Endothelial cell of umbilical vein (primary cell): Measurements from ENCODE around the gene FAM181A. TPM values are rescaled to one million over a fixed set of nuclear protein-coding genes. Genes with fewer than 3 reads are reported as not detected.

Source experiments
- BruUV-seq: library from RNA; stranded (reverse); fragments of 400-500 nt; replicated peaks from 2 replicates; lab custom pipeline; 2021; lab: Mats Ljungman, UMichigan
- CTCF ChIA-PET: fragments of 300-600, 350-600 bp; sonication (Branson Sonifier 250); formaldehyde crosslinking; loops from one replicate; lab custom pipeline; 2021; ENCODE audit warnings: antibody characterized with exemption, inconsistent platforms; lab: Charles Lee
- POLR2A ChIA-PET: fragments of 300-600, 350-600 bp; sonication (Branson Sonifier 250); formaldehyde crosslinking; loops from one replicate; lab custom pipeline; 2021; ENCODE audit warnings: antibody characterized with exemption, inconsistent platforms; lab: Charles Lee
- DNase-seq: peaks from one replicate; pipeline ENCODE4 v3.0.0-alpha.2; 2011; ENCODE audit warnings: low read depth, low spot score
- FAIRE-seq: peaks from 2 replicates; lab custom pipeline; 2011; peaks lifted over from hg19 to GRCh38; lab: Jason Lieb, UNC
- H2AFZ ChIP-seq: 2 replicates; pipeline ENCODE4 v1.6.0; 2012; ENCODE audit warnings: low read depth, low read length, control low read depth, inconsistent platforms
- H3K27ac ChIP-seq: 2 replicates; pipeline ENCODE4 v1.5.1; 2011; ENCODE audit warnings: low read depth, mild to moderate bottlenecking, control low read depth, low read length, moderate library complexity; ENCODE audit not compliant: insufficient read depth
- H3K27me3 ChIP-seq, 2 experiments: 2 replicates each; pipeline versions ENCODE4 v1.6.0 to v1.6.1; 2011; ENCODE audit warnings: low read length in 2 of 2, mixed read lengths in 1 of 2; ENCODE audit not compliant: control insufficient read depth in 2 of 2, insufficient read depth in 2 of 2
- H3K36me3 ChIP-seq, 2 experiments: 2 replicates in 1 of 2; 3 replicates in 1 of 2; pipeline ENCODE4 v1.5.1; 2011; ENCODE audit warnings: low read length in 2 of 2, mild to moderate bottlenecking in 1 of 2, moderate library complexity in 1 of 2; ENCODE audit not compliant: control insufficient read depth in 2 of 2, insufficient read depth in 2 of 2; ENCODE audit errors: extremely low read depth in 1 of 2
- H3K4me1 ChIP-seq: 3 replicates; pipeline ENCODE4 v1.5.1; 2011; ENCODE audit warnings: mild to moderate bottlenecking, low read length; ENCODE audit not compliant: control insufficient read depth, insufficient read depth; ENCODE audit errors: extremely low read depth
- H3K4me2 ChIP-seq: 2 replicates; pipeline ENCODE4 v1.6.1; 2011; ENCODE audit warnings: low read length, control low read depth, mixed read lengths; ENCODE audit not compliant: insufficient read depth
- H3K4me3 ChIP-seq, 3 experiments: fragments of 200-600 bp in 1 of 3; sonication (generic), shearing (Covaris generic) in 1 of 3; replicated peaks in 1 of 3; 2 replicates each; pipeline ENCODE4 v1.5.1; 2011 to 2016; ENCODE audit warnings: control low read depth in 3 of 3, low read length in 3 of 3, mild to moderate bottlenecking in 2 of 3, inconsistent platforms in 1 of 3, low read depth in 1 of 3, moderate library complexity in 1 of 3; ENCODE audit not compliant: insufficient read depth in 1 of 3
- H3K79me2 ChIP-seq: 2 replicates; pipeline ENCODE4 v1.6.0; 2012; ENCODE audit warnings: low read length, inconsistent platforms; ENCODE audit not compliant: control insufficient read depth, insufficient read depth
- H3K9ac ChIP-seq: replicated peaks from 2 replicates; pipeline ENCODE3; 2011; ENCODE audit warnings: low read length, control low read depth; ENCODE audit not compliant: insufficient read depth; ENCODE audit errors: extremely low read depth
- H3K9me1 ChIP-seq: replicated peaks from 3 replicates; pipeline ENCODE4 v1.6.0; 2011; ENCODE audit warnings: mild to moderate bottlenecking, low read length; ENCODE audit not compliant: control insufficient read depth, insufficient read depth; ENCODE audit errors: extremely low read depth
- H3K9me3 ChIP-seq: replicated peaks from 2 replicates; pipeline ENCODE4 v1.5.1; 2012; ENCODE audit warnings: low read length, inconsistent platforms; ENCODE audit not compliant: control insufficient read depth, insufficient read depth
- H4K20me1 ChIP-seq: replicated peaks from 2 replicates; pipeline ENCODE3; 2011; ENCODE audit warnings: mild to moderate bottlenecking, low read length; ENCODE audit not compliant: control insufficient read depth, insufficient read depth; ENCODE audit errors: extremely low read depth
- CTCF ChIP-seq, 2 donors: IDR thresholded peaks; 1 replicate in 1 of 2; 2 replicates in 1 of 2; pipeline ENCODE4 v1.5.1; 2011; ENCODE audit warnings: low read length in 2 of 2, mild to moderate bottlenecking in 2 of 2, moderate library complexity in 2 of 2, control low read depth in 1 of 2, inconsistent platforms in 1 of 2, low read depth in 1 of 2; ENCODE audit not compliant: insufficient read depth in 1 of 2; ENCODE audit errors: extremely low read depth in 1 of 2
- EZH2 ChIP-seq: IDR thresholded peaks from 2 replicates; pipeline ENCODE4 v1.6.1; 2012; ENCODE audit warnings: borderline replicate concordance, low read depth, mild to moderate bottlenecking, moderate library complexity, low read length, inconsistent platforms; ENCODE audit not compliant: severe bottlenecking
- FOS ChIP-seq: IDR thresholded peaks from 2 replicates; pipeline ENCODE4 v1.6.1; 2011; ENCODE audit warnings: mild to moderate bottlenecking, low read length, moderate library complexity, borderline replicate concordance; ENCODE audit not compliant: insufficient read depth
- GATA2 ChIP-seq: IDR thresholded peaks from 2 replicates; pipeline ENCODE4 v1.7.0; 2011; ENCODE audit warnings: low read depth, mild to moderate bottlenecking, moderate library complexity, mixed read lengths, low read length; ENCODE audit not compliant: insufficient read length, insufficient read depth
- JUN ChIP-seq: IDR thresholded peaks from 2 replicates; pipeline ENCODE4 v1.6.1; 2011; ENCODE audit warnings: borderline replicate concordance, low read depth; ENCODE audit not compliant: insufficient read length, insufficient read depth
- MYC ChIP-seq: IDR thresholded peaks from one replicate; pipeline ENCODE4 v1.6.1; 2011; ENCODE audit warnings: mild to moderate bottlenecking, low read depth, low read length
- POLR2A ChIP-seq: IDR thresholded peaks from 2 replicates; pipeline ENCODE4 v1.6.1; 2012; ENCODE audit warnings: low read depth, mild to moderate bottlenecking, control low read depth, low read length
- POLR2AphosphoS5 ChIP-seq: IDR thresholded peaks from 2 replicates; pipeline ENCODE4 v1.6.1; 2012; ENCODE audit warnings: low read depth, mild to moderate bottlenecking, control low read depth, low read length, moderate library complexity; ENCODE audit not compliant: insufficient read depth
- dilution Hi-C: fragments of 300-500 bp; cut with MboI; formaldehyde crosslinking; loops from one replicate; pipeline ENCODE4 v1.15.0; 2019; ENCODE audit warnings: low sequenced_read_pairs; ENCODE audit not compliant: extremely low pct_ligation_motif_present
- intact Hi-C: fragments of 100-400 bp; cut with micrococcal nuclease; formaldehyde crosslinking; loops from one replicate; pipeline ENCODE4 v1.10.0; 2022
- polyA plus RNA-seq, 4 experiments: library from polyadenylated mRNA; depleted of rRNA in 3 of 4; stranded (reverse) in 3 of 4; unstranded in 1 of 4; fragments of >200 nt; gene quantifications; 2 replicates each; pipeline versions ENCODE4 v1.2.1 to v1.2.3, GENCODE V29; 2011 to 2012; ENCODE audit warnings: missing spikeins in 1 of 4
- total RNA-seq: library from RNA; stranded (reverse); gene quantifications from 2 replicates; pipeline ENCODE4 v1.2.3, GENCODE V29; 2021
- TF ChIP-seq, protein P1 (sequence below): IDR thresholded peaks from 2 replicates; pipeline ENCODE4 v1.6.1; 2011; ENCODE audit not compliant: insufficient read depth, insufficient read length

FAM181A gene
- total and polyA plus RNA-seq, 2 donors (not counting 3 experiments of a cell fraction or from before 2014, with no cell fraction given): not detected

GRCh38 chr14:93924592-93925355, 2.4 kb upstream of the FAM181A start:
- Histone ChIP-seq H3K9me1 (no peaks in the 10 kb centered on the region), H3K27ac (no peak overlapping the region), H3K79me2 (no peaks in the 10 kb centered on the region), H4K20me1 (no peaks in the 10 kb centered on the region), H3K4me2 (no peak overlapping the region), H3K9ac (no peak overlapping the region), H3K4me3 (no peak overlapping the region), H3K4me1 (no peaks in the 10 kb centered on the region), H3K27me3 (no peaks in the 10 kb centered on the region), H3K9me3 (no peaks in the 10 kb centered on the region), H3K36me3 (no peaks in the 10 kb centered on the region), H2AFZ (no peak overlapping the region)
- intact Hi-C loops: no loop called here
- BruUV-seq: no TSS peak
- TF ChIP-seq POLR2AphosphoS5 (no peak), CTCF (IDR thresholded peaks at IDR 0.05; ENCODE audit: extremely low read depth in 1 of 2, insufficient read depth in 1 of 2, low read depth in 1 of 2, low read length in 2 of 2) (no peak), FOS (no peak), MYC (no peak), JUN (no peak), POLR2A (no peak), EZH2 (no peak), GATA2 (no peak)
- TF ChIP-seq, protein P1, sequence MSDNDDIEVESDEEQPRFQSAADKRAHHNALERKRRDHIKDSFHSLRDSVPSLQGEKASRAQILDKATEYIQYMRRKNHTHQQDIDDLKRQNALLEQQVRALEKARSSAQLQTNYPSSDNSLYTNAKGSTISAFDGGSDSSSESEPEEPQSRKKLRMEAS: no peak
- DNase-seq (no peak), FAIRE-seq (no peak)
- ChIA-PET POLR2A (no interaction called here), CTCF (interaction anchor here (1.8 kb wide), 1 partner anchor 15 kb away, joined by 8 read pairs; no protein-coding TSS in a partner anchor)
- dilution Hi-C loops: no loop called here
